Measurements from ENCODE around the gene NKD2. TPM values are rescaled to one million over a fixed set of nuclear protein-coding genes. Genes with fewer than 3 reads are reported as not detected.

NKD2 gene
- total RNA-seq, 1 experiment from 2014 or later: 12.3 TPM

DNA sequence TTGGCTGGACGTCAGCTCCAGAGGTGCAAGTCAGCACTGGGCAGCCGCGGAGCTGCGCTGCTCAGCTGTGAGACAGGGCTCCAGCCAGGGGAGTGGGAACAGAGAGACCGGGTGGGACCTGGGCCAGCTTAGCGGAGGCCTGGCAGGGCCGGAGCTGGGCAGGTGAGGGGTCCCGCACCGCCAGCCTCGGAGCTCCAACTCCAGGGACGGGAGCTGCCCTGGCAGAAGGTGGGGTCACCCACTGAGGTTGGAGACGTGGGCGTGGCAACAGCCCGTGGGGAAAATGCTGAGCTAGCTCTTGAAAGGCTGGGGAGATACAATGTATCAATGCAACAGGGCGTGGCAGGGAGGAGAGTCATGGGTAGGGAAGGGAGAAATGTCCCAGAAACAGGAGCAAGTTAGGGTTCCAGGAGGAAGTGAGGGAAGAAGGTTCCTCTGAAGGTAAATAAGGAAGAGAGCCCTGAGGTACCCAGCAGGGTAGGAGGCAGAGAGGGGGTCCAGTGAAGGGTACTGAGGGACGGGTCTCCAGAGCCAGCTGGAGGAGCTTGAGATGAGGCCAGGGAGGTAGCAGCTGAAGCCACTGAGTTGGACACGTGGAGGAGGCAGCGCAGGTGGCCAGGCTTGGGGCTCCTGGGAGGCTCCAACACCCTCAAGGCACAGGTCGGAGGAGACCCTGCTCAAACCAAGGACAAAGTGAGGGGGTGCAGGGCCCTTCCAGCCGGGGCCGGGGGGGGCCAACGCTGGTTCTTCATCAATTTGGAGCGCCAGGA lies 736 bp upstream of the NKD2 start:
- TF ChIP-seq SIN3A (IDR thresholded peaks at IDR 0.05; ENCODE audit: borderline replicate concordance, insufficient read depth, low read depth, low read length) (no peak), TCF7L2 (IDR thresholded peaks at IDR 0.05; ENCODE audit: low read depth, low read length) (no peak), CTCF (IDR thresholded peaks at IDR 0.05) (no peak), REST (IDR thresholded peaks at IDR 0.05; ENCODE audit: insufficient read depth in 1 of 2, low read depth in 2 of 2, low read length in 1 of 2) (no peak), POLR2AphosphoS5 (IDR thresholded peaks at IDR 0.05; ENCODE audit: low read depth, low read length) (no peak)
- no peak overlapping the region for H3K4me3 ChIP-seq (ENCODE audit: low read depth in 2 of 2, low read length in 2 of 2)
- intact Hi-C loops (cut with micrococcal nuclease; ENCODE audit: unreplicated experiment) (no loop called here), in situ Hi-C loops (cut with HindIII; ENCODE audit: low pct_unique_long_range_greater_than_20kb, low sequenced_read_pairs) (no loop called here)
- no peaks in the 10 kb centered on the region for H3K9me3 ChIP-seq (ENCODE audit: control insufficient read depth, insufficient read depth, low read depth, low read length)
- H3K4me1 ChIP-seq (ENCODE audit: control insufficient read depth, insufficient read depth, low read length): peaks cover 22% of the 10 kb centered on the region
- ChIA-PET POLR2A (interaction anchor here (0.6 kb wide), 2 partner anchors 20 to 85 kb away, joined by 3 to 6 read pairs; no protein-coding TSS in a partner anchor), CTCF (interaction anchor here (0.6 to 1.4 kb wide), 4 partner anchors 12 to 91 kb away, joined by 3 to 8 read pairs (median 5); no protein-coding TSS in a partner anchor)
- H3K27ac ChIP-seq (ENCODE audit: low read length): peak overlapping the region; percentile 48; the same call in 1 of the 2 replicates
- no peaks in the 10 kb centered on the region for H3K27me3 ChIP-seq (ENCODE audit: control insufficient read depth, insufficient read depth, low read length)
- BruUV-seq (replicated peaks): no TSS peak
- DNase-seq (ENCODE audit: low read depth, low spot score) (no peak), ATAC-seq (no peak)
- H3K36me3 ChIP-seq (ENCODE audit: control insufficient read depth, insufficient read depth, low read length): no peaks in the 10 kb centered on the region

- ChIA-PET POLR2A (interaction anchor here (0.5 kb wide), 1 partner anchor 16 kb away, joined by 3 read pairs; no protein-coding TSS in a partner anchor), CTCF (interaction anchor here (0.6 to 1.7 kb wide), 5 partner anchors 75 to 371 kb away, joined by 3 to 10 read pairs (median 5); no protein-coding TSS in a partner anchor)
- Histone ChIP-seq H3K27me3 (ENCODE audit: control insufficient read depth, insufficient read depth, low read length) (no peaks in the 10 kb centered on the region), H3K9me3 (ENCODE audit: control insufficient read depth, insufficient read depth, low read depth, low read length) (no peaks in the 10 kb centered on the region), H3K4me1 (ENCODE audit: control insufficient read depth, insufficient read depth, low read length) (peaks cover 22% of the 10 kb centered on the region), H3K27ac (ENCODE audit: low read length) (peak overlapping the region; percentile 29; the same call in 1 of the 2 replicates), H3K36me3 (ENCODE audit: control insufficient read depth, insufficient read depth, low read length) (no peaks in the 10 kb centered on the region), H3K4me3 (ENCODE audit: low read depth in 2 of 2, low read length in 2 of 2) (peak overlapping the region; percentile 48 to 52)
- intact Hi-C loops (cut with micrococcal nuclease; ENCODE audit: unreplicated experiment) (loop anchor here (5.0 kb wide), 1 partner anchor 87 kb away; no protein-coding TSS in a partner anchor), in situ Hi-C loops (cut with HindIII; ENCODE audit: low pct_unique_long_range_greater_than_20kb, low sequenced_read_pairs) (no loop called here)
- no TSS peak for BruUV-seq (replicated peaks)
- TF ChIP-seq REST (IDR thresholded peaks at IDR 0.05; ENCODE audit: insufficient read depth in 1 of 2, low read depth in 2 of 2, low read length in 1 of 2): no peak
- TF ChIP-seq TCF7L2 (IDR thresholded peaks at IDR 0.05; ENCODE audit: low read depth, low read length): no peak
- no peak for TF ChIP-seq CTCF (IDR thresholded peaks at IDR 0.05)
- TF ChIP-seq SIN3A (IDR thresholded peaks at IDR 0.05; ENCODE audit: borderline replicate concordance, insufficient read depth, low read depth, low read length): no peak
- TF ChIP-seq POLR2AphosphoS5 (IDR thresholded peaks at IDR 0.05; ENCODE audit: low read depth, low read length): no peak
- no peak for DNase-seq (ENCODE audit: low read depth, low spot score)
- peak; percentile 26 for ATAC-seq
Measured at GRCh38 chr5:1009359-1010180, 968 bp downstream of the NKD2 start.

Data from Panc1 (cell line).